HT-29 (cell line): ENCODE results near the gene ARID1B. TPM values are rescaled to one million over a fixed set of nuclear protein-coding genes. Genes with fewer than 3 reads are reported as not detected.

Experiments
- DNase-seq: peaks from one replicate; pipeline ENCODE4 v3.0.0-alpha.2; 2015; ENCODE audit warnings: low spot score
- total RNA-seq: library from RNA; depleted of rRNA; stranded (reverse); fragments of >200 nt; shearing (Covaris generic); gene quantifications from 2 replicates; pipeline ENCODE4 v1.2.3, GENCODE V29; 2014

Gene ARID1B
- total RNA-seq, 1 experiment from 2014 or later, result 34.6 TPM

DNA sequence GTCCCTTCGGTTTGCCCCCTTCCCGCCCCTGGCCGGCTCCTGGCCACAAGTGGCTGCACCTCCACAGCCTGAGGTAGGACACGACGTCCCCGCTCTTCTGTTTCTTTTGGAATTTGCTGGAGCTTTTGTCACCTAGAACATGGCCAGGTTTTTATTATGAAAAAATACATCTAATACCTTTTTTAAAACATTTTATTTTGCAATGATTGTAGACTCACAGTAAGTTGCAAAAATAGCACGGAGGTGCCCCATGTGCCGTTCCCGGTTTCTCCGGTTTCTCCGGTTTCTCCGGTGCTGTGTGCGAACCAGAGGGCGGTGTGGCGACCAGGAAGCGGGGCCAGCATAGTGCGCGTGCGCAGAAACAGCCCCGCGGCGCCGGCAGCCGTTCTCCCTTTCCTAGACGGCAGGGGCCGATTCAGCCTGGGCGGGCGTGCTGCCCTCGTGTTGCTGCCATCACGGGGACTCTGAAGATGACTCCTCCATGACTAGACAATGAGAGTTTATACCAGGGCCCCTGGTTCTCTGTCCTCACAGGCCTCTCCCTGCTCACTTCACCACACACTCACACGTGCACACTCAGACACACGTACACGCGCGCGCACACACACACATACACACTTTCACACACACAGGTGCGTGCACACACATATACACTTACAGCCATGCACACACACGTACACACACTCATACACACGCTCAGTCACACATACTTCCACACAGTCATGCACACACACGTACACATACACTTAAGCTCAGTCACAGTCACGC, 444.1 kb downstream of the ARID1B start:
- DNase-seq, result peak; percentile 91

DNA sequence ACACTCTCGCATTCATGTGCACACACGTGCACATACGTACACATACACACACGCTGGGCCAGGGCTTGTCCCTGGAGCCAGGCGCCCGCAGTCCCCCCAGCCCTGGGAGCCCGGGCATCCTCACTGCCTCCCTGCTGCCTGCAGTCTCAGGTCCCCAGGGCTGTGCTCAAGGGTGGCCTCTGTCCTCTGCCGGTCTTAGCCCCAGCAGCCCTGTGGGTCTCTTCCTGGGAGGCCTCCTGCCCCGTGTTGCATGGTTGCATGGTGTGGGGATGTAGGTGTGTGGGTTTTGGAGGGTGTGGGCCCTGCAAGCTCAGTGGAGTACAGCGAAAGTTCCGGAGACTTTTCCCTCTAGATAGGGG, 444.6 kb downstream of the ARID1B start:
- DNase-seq, result no peak

DNA sequence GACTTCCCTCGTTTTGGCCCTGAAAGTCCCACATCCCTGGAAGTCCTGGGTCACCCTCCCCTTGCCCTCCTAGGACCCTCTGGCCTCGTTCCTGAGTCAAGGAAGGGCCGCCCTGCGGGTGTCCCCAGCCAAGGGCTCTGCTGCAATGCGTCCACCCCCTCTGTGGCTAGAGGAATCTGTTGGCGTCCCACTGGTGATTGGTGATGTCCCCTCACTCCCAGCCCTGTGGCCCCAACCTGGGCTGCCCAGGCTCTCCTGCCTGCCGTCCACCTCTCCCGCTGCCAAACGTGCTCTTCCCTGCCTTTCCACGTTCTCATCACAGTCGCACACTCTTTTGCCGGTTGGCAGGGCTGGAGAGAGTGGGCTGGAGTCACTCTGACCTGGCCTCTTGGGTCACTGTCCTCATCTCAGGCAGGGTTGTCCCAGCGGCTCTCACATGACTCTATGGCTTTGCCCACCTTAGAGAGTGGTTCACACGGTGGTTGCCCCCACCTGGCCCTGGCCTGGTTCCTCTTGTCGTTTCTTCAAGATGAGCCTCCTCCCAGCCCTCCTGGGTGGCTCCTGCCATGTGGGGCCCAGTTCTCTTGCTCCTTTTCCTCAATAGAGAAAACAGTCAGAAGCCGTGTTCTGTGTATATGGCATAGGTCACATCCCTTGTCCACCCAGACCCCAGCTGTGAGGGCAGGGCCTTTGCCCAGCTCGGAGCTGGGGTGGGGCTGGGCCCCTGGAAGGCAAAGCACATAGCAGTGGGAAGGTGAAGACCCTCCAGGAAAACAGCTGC, 445.2 kb downstream of the ARID1B start:
- no peak for DNase-seq

DNA sequence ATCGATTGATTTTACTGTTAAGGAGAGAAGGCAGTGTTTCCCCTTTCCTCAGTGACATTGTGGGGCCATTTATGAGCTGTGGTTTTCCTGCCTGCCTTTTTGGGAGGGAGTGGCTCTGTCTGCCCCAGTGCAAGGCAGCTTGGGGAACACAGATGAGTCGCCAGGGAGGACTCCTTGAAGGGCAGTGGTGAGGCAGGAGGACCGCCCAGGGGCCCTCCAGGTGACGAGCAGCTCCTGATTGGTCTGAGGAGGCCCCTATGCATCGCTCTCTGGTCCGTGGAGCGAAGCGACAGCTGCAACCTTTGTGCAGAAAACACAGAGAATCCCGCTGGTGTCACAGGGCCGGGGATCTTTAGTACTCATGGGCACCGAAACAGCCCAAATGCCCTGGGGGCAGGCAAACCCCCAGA, 445.8 kb downstream of the ARID1B start:
- DNase-seq, result no peak

DNA sequence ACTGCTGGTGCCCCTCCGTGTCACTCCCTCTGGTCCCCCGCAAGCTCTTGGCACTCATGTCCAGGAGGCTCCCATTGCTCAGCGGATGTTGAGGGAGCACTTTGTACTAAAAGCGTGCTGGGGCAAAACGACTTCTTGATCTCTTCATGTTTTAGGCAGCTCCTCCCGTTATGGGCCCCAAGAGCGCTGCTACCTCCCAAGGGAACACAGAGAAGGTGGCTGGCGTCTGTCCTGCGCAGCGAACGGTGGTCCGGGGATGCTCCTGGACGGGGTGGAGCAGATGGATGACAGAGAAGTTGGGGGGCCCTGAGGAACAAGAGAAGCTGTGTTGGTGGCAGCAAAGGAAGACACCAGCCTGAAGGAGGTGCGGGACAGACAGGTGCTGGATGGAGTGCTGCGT, 446.3 kb downstream of the ARID1B start:
- DNase-seq, result no peak

DNA sequence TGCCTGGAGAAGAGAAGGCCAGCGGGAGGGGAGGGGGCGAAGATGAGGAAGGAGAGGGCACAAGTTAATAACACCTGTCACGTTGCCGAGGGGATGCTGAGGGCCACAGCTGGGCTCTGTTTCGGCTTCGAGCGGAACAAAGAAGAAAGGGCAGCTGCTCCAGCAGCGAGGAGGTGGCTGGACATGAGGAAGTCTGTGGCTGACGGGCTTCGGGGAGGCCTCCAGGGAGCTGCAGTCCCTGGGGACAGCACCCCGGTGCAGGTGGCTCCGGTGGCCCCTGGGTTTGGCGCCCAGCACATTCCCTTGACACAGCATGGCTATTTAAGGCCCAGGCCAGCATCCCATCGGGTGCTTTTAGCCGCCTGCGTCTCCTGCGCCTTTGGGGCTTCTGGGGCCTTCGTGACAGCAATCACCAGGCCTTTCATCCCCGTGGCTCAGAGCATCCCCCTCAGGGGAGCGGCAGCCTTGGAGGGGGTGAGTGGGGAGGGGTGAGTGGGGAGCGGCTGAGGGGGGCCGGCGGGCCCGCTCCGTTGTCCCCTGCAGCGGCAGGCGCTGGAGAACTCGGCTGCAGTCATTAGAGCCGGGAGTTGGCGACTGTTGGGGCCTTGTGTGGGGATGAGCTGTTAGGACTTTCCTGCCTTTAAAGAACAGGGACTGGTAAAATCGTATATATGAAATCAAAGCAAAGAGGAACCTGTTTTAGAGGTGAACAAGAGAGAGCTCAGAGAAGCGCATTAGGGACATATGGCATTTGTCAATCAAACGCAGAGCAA, 447.2 kb downstream of the ARID1B start:
- DNase-seq, result no peak

DNA sequence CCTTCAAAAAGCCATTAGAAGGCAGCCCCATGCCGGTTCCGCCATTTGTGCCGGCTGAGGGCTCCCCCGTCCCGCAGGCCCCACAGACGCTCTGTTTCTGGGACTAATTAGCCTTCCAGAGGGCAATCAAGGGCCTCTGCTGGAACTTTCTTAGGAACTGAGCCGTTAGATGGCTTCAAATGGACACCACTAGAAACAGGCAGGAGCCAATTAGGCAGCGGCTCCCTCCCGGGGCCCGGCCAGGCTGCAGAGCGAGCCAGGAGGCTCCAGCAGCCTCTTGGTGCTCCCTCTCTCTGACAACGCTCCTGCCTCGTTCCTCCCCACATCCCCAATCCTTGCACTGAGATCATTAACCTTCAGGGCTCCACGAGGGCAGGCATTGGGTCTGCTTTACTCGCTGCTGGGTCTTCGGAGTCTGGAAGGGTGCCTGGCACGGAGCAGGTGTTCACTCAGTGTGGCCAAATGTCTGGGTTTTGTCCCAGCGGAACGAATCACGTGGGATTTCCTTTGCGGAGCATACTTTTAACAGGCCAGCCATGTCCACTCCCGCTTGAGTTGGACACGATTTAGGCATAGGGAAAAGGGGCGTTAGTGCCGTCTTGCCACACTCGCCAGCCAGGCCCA, 447.9 kb downstream of the ARID1B start:
- DNase-seq, result no peak

DNA sequence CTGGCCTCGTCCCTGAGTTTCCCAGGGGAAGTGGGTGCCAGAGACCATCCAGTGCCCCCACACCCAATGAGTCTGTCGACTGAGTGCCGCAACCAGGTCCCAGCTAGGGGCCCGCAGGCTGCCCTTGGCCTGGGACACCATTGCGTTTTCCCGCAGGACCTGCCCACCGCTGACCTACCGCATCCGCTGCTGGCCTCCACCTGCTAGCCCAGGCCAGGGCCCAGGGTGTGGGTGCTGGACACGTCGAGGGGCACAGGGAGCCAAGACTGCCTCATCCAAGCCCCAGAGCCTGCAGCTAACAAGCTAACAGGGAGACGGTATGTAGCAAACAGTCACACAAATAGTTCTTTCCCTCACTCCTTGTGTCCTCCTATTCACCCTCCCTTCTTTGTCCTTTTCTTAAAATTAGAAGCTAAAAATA, 448.4 kb downstream of the ARID1B start:
- DNase-seq, result no peak

DNA sequence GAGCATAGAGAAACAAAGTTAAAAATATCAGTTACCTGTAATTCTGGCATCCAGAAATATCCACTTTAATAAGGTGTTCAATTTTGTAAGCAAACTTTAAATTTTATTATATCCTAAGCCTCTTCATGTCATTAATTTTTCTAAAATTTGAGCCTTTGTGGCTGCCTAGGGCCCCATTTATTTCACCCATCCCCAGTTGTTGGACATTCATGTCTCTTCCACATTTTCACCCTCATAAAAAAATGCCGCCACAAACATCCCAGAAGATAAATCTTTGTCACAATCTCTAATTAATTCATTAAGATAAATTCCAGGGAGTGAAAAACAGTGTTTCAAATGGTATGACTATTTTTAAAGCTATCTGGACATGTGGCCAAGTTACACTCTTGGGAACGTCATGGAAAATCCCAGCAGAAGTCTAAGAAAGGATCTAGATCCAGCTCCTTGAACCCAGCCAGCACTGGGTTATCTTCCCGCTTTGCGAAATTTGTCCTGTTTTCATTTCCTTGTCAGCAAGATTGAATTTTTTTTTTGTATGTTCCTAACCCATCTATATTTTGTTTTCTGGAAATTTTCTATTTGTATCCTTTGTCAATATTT, 448.9 kb downstream of the ARID1B start:
- no peak for DNase-seq

DNA sequence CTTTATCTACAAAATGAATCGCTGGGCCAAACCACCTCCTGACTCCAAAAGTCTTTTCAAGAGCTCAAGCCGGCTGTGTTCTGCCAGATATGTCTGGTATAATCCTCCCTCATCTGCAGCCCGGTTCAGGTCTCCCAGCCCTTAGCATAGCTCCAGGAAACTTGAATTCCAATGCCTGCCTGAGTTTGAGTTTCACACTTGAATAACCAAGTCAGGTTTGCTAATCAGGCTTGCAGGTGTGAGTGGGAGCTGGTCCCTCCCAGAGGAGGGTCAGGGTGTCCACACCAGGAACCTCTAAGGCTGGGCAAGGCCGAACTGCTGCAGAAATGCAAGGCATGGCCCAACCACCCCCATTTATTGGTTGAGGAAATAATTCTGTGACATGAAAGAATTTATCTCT, 449.6 kb downstream of the ARID1B start:
- DNase-seq, result no peak

DNA sequence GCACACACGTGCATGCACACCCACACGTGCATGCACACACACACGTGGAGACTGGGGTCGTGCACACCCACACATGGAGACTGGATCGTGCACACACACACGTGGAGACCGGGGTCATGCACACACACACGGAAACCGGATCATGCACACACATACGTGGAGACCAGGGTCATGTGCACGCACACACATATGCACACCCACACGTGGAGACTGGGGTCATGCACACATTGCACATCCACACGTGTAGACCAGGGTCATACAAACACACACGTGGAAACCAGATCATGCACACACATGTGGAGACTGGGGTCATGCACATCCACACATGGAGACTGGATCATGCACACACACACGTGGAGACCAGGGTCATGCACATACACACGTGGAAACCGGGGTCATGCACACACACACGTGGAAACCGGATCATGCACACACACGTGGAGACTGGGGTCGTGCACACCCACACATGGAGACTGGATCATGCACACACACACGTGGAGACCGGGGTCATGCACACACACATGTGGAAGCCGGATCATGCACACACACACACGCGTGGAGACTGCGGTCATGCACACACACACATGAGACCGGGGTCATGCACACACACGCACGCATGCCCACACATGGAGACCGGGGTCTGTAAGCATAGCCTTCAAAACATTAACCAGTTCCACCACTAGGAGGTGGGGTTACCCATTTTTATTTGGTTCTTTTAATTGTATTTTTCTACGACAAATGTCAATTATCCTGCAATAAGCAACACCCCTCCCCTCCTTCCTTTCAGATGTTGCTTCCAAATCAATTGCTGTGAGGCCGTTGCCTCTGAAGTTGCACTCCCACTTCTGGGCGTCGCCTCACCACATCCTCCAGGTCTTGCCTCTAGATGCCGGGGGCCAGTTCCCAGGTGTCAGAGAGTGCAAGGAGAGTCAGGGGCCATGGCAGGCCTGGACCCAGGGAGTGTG, 450.3 kb downstream of the ARID1B start:
- DNase-seq, result peak; percentile 16

DNA sequence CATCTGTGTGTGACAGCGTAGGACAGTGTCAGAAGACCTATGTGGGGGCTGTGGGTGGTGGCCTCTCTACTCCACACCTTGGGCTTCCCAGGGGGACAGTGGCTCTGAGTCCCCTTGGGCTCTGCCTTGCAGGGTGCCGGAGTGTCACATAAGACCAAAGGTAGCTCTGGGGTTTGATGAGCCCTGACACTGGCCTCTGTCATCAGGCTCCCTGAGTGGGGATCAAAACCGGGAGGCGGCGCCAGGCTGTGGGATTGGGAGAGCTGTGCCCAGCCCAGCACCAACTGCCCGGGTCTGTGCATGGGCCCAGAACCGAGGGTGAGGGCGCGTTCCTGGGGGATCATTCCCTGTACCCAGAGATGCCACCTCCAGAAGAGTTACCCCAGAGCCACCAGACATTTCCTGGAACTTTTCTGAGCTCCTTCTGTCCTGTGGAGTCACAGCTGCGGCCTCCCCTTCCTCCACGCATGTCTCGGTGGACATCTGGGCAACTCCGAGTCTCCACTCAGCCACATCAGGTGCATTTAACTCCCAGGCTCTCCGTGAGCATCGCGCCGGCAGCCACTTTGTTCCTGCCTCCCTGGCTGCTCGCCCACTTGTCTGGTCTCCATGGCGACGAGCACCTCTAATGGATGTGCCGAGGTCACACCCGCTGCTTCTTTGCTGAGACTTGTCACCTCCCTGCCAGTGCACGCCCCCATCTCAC, 451.4 kb downstream of the ARID1B start:
- DNase-seq, result no peak

DNA sequence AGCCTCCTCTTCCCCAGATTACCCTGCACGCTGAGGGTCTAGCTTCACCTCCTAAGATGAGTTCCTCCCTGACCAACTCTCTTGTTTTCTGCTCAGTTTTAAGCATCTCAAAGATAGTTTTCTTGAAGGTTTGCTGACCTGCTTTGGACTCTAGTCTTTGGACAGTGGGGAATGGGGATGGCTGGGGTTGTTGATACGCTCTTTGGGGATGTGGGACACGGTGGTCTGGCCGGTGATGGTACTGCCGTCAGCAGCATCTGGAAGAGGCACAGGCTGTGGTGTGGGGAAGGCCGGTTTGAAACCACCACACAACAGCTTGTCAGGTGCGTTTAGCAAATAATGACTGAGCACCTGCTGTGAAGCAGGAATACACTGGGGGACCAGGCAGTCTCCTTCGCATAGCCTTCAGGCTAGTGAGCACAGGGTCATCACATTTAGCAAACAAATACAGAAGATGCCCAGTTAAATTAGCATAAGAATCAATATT, 452.0 kb downstream of the ARID1B start:
- no peak for DNase-seq

DNA sequence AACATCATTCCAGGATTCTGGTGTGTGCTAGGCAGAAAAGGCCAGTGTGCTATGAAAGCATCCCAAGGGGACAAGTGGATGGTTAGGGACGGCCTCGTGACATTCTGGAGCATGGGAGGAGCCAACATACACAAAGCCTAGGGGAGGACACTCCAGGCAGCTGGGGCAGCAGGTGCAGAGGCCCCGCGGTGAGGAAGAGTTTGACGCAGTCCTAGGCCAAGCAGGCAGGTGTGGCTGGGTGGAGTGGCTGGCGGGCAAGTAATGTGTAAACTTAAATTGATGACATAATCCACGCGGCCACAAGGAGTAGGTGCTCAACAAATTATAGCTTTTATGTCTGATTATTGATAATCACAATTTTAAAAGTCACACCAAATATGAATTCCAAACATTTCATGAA, 452.5 kb downstream of the ARID1B start:
- DNase-seq, result no peak

DNA sequence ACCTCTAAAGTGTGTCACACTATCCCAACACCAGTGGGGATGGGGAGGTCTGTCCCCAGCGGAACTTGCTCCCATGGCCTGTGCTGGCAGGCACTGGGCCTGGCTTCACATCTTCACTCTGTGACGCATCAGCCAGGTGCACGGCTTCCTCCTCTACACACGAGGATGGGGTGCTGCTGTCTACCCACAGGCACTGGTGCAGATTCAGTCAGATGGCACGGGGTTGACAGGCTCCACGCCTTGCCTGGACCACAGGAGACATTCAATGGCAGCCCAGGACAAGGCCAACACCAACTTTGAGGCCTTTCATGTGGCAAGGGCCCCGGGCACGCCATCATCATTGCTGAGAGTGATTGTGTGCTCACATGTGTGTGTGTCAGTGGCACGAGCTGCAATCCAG, 453.7 kb downstream of the ARID1B start:
- no peak for DNase-seq

DNA sequence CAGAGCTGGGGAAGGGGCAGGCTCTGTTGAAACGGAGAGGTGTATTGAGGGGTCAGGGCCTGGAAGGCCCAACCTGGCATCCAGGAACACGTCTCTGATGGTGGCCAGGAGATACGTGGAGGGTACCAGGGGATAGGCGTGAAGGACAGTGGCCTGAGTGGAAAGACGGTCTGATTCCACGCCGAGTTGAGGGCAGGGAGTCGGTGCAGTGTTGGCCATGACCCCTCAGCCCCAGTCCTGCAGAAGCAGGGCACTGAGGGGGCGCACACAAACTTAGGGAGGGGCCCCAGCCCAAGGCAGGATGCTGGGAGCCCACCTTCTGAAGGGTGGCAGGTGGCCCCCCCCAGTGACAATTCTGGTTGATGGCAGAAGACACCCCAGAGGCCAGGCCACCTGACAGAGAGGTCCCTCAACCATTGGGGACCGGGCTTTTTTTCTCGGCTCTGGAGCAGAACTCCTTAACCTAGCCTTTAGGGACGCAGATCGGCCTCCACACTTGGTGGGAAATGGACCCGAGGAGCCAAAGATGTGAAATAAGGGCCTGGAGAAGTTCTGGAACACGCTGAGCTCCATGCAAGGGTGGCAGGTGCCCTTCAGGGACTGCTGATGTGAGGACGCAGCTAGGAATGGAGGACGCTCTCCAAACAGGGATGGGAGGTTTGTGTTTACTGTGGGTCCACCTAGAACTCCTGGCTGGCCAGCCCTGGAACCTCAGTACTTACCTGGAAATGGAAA, 455.1 kb downstream of the ARID1B start:
- no peak for DNase-seq

DNA sequence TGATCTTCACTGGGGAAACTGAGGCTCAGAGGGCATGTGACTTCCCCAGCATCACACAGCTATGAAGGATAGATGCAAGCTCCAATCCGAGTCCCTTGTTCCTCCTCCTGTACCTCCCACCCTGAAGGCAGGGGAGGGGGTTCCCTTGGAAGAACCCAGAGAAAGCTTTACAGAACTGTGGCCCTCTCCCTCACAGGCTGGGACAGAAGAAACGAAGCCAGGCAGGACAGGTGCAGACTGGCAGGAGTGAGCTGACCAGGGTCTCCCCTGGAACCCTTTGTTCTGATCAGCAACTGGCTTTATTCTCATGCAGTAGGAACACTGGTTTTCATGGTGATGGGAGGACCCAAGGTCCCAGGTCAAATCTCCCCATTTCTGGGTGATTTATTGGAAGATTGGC, 456.0 kb downstream of the ARID1B start:
- no peak for DNase-seq

DNA sequence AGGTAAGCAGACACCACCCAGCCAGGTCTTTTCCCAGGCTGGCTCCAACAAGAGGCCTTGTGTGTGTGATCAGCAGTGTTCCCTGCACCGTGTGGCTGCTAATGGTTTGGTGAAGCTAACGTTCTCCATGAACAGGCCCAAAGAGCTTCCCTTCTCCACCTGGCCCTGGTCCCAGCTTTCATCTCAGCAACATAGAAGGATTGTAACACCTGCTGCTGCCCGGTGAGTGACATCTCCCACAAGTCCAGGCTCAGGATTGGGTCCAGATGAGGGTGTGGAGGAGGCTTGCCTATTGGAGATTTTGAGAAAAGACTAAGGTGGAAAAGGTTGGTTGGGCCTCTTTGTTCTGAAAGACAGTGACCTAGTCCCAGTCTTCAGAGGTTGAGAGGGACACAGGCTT, 456.5 kb downstream of the ARID1B start:
- DNase-seq, result no peak

DNA sequence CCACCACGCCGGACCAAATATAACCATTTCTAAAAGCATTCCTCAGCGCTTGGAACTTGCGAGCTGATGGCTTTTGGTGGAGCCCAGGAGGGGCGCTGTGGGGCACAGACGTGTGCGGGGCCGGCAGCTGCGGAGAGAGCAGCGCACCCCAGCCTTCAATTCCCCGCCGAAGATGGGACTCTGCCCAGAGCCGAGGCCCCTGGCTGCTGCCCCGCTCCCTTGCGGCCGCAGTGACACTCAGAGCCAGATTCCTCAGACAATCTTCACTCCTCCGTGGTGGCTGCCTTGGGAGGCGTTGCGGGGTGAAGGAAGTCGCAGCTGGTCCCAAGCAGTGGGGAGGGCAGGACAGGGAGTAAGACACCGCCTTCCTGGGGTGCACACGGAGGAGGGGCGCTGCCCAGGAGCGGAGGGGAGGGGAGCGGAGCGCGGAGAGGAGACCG, 458.4 kb downstream of the ARID1B start:
- peak; percentile 6 for DNase-seq
